Amniotic epithelial cell (primary cell): ENCODE measurements around the gene LIPG.

Source experiments
- DNase-seq: peaks from one replicate; pipeline ENCODE4 v3.0.0-alpha.2; 2010; ENCODE audit warnings: low read depth

Gene LIPG

DNA sequence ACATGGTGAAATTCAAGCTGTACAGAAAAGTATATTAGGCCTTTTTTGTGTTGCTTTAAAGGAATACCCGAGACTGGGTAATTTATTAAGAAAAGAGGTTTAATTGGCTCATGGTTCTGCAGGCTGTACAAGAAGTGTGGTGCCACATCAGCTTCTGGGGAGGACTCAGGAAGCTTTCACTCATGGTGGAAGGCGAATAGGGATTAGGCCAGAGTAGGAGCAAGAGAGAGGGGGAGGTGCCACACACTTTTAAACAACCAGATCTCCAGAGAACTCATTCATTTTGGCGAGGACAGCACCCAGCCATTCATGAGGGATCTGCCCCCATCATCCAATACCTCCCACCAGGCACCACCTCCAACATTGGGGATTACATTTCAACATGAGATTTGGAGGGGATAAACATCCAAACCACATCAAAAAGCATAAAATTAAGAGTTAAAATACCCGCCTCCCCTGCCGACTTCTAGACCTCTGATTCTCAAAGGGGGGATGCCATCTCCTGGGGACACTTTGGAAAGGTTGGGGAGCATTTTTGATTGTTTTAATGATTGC lies 15.1 kb upstream of the LIPG start:
- no peak for DNase-seq

DNA sequence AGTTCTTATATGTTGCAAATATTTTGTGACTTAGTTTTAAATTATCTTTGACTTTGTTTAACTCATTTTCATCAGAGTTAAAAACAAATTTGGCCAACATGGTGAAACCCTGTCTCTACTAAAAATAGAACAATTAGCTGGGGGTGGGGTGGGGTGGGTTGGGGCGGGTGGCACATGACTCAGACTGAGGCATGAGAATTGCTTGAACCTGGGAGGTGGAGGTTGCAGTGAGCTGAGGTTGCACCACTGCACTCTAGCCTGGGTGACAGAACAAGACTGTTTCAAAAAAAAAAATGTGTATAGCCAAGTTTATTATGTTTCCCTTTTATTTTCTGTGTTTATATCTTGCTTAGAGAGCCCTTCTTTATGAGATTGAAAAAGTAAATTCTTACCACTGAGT lies 14.2 kb upstream of the LIPG start:
- peak; percentile 55 for DNase-seq

DNA sequence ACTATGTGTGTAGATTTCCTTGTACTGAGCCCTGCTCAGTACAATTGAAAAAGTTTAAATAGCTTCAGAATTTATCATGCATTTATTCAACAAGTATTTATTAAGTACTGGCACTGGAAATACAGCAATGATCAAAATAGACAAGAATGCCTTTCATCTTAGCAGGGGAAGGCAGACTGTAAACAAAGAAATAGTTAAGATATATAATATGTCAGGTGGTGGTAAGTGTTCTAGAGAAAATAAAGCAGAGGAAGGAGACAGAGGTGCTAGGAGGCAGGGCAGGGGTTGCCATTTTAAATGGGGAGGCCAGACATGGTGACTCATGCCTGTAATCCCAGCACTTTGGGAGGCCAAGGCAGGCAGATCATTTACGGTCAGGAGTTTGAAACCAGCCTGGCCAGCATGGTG lies 13.6 kb upstream of the LIPG start:
- DNase-seq: peak; percentile 94

DNA sequence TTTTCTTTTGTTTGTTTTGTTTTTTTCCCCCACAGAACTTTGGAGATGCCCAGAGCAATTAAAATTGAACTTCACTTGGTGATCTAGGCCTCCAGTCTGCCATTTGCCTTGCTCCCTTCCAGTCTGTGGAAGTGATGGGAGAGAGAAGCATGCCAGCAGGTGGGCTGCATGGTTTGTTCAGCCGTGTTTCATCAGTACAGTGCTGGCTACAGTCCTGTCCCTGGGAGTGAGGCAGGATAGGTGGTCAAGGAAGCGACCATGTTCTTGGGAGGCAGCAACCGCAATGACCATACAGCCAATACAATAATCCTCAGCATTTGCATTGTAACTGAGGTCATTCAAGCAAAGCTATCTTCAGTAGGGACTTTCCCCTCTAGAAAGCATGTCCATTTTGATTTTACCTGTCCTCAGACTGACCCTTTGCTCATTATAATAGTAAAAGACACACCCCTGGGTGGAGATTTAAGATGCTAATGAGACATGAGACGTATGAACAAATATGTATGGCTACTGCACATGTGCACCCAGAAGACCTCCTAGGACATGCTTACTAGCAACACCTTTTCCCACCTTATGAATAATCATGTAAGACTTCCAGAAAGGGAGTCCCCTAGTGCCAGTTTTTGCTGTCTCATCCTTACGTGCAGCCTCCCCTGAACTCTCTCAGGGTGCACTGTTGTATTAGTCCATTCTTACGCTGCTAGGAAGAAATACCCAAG lies 11.1 kb upstream of the LIPG start:
- no peak for DNase-seq

DNA sequence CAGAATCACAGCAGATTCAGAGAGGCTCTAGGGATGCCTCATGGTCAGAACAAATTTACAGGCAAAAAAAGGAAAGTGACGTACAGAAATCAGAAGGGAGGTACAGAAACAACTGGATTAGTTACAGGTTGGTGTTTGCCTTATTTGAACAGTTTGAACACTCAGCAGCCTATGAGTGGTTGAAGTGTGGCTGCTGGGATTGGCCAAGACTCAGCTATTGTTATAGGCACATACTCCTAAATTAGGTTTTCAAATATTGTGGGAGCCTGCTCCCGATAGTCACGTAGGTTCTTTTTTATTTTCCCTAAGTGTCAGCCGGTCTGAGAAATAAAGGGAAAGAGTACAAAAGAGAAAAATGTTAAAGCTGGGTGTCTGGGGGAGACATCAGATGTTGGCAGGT lies 8.9 kb upstream of the LIPG start:
- DNase-seq: no peak

DNA sequence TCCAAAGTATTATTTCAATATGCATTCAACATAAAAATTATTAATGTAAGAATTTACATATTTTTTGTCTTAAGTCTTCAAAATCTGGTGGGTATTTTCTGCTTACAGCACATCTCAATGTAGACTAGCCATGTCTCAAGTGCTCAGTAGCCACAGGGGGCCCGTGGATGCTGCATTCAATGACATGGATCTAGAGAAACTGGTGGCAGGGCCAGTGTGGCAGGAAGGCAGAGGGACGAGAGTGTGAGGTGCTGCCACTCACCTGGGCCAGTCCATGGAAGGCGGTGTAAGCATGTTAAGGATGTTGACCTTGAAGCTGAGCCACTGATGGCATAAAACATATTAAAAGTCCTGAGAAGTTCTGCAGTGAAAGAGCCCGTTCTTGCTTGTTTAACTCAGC lies 6.2 kb upstream of the LIPG start:
- no peak for DNase-seq

DNA sequence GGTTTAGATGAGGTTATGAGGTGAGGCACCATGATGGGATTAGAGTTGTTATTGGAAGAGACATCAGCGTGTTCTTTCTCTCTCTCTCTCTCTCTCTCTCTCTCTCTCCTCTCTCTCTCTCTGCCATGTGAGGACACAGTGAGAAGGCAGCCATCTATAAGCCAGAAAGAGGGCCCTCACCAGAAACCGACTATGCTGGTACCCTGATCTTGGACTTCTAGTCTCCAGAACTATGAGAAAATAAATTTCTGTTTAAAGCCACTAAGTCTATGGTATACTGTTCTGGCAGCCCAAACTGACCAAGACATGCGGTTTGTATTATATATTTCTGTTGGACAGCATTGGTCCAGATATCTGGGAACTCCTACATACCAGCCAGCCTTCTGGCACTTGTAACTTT lies 3.5 kb upstream of the LIPG start:
- no peak for DNase-seq

DNA sequence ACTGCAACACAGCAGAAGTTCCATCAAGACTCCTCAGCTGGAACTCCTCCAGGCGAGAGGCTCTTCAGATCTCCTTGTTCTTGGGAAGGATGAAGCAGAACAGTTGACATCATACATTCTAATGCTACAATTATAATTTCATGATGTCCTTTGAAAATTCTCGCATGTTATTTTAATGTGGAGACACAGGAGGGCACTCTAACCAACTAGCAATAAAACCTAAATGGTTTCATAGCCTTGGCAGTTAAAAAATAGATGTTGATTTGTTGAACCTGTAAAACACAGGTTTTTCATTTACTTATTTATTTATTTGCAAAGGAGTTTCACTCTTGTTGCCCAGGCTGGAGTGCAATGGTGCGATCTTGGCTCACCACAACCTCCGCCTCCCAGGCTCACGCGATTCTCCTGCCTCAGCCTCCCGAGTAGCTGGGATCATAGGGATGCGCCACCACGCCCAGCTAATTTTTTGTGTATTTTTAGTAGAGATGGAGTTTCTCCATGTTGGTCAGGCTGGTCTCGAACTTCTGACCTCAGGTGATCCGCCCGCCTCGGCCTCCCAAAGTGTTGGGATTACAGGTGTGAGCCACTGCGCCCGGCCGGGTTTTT lies 2.4 kb upstream of the LIPG start:
- DNase-seq: peak; percentile 52

DNA sequence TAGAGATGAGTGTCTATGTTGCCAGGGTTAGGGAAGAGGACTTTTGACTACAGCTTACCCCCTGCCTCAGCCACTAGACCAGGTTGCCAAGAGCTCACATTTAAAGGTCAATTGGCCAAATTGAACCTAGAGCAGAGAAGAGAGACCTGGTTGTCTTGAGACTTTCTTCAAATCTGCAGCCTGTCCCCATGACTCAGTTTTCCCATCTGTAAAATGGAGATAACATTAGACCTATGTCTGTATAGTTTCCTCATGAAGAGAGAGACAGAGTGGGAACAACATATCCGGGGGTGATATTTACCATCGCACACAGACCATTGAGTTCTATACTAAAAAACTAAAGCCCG lies 1.6 kb upstream of the LIPG start:
- DNase-seq: no peak

DNA sequence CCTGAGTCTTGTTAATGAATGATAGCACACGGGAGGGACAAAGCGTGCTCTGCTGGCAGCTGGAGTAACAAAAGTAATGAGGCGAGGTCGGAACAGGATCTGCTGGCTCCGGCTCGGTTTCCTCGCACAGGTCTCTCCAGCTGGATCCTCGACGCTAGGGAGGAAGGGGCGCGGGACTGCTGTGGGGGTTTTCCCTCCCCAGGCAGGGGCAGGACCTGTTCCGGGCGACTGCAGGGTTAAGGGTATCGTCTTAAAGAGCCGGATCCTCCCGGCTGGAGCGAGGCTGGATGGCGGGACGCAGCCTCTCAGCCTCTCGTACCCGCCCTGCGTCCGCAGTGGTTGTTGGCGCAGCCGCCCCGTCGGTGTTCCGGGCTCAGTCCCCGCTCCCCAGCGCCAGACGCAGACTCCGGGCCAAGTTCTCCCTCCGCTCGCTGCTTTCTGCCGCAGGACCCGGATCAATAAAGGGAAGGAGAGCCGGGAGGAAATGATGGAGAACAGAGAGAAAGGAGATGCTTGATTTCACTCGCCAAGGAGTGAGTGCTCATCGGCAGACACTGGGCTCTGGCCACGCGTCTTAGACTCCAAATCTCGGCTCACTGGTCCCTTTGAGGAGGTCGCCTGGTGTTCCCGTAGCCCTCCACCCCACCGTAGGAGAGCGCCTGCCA lies 1.1 kb upstream of the LIPG start:
- no peak for DNase-seq

DNA sequence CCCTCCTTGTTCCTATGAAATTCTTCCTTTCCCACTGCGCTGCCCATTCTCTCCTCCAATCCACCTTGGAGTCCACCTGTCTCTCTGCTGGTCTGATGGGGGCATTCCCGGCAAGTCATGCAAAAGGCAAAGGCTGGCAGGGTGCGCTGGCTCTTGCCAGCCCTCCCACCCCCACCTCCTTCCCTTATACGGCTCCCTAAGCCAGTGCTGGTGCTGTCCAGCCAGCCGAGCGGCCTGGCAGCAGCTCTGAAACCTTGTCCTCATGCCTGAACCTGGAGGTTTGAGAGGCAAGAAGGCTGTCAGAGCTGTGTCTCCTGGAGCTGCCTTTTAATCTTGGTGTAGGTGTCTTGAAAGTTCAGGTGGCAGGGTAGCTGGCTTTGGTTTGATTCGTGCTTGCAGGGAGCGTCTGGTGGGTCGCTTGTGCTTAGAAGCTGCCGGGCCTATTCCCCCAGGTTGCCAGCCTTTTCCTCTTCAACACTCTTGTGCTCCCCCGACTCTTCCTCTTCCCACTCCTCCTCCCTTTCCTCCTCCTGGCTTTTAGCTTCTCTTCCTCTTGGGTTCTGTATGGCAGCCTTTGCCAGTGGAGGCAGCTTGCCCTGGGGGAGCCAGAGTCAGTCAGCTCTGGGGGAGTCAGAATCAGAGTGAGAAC lies 748 bp downstream of the LIPG start:
- DNase-seq: peak; percentile 6

DNA sequence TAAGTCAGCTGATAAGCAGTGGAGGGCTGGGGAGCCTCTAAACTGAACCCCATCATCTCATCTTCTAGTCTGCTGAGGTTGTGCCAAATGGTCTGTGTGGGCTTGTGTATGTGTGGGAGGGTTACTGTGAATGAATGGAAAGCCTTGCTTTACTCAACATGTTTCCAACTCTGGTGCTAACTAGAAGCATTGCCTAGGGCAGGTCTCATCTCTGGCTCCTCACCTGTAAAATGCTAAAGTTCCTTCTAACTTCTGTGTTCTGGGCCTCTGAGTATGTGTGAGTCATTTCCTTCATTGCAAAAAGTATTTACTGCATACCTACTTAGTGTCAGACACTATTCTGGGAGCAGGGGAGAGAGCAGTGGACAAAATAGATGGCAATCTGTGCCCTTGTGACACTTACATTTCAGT lies 1.3 kb downstream of the LIPG start:
- peak; percentile 45 for DNase-seq

DNA sequence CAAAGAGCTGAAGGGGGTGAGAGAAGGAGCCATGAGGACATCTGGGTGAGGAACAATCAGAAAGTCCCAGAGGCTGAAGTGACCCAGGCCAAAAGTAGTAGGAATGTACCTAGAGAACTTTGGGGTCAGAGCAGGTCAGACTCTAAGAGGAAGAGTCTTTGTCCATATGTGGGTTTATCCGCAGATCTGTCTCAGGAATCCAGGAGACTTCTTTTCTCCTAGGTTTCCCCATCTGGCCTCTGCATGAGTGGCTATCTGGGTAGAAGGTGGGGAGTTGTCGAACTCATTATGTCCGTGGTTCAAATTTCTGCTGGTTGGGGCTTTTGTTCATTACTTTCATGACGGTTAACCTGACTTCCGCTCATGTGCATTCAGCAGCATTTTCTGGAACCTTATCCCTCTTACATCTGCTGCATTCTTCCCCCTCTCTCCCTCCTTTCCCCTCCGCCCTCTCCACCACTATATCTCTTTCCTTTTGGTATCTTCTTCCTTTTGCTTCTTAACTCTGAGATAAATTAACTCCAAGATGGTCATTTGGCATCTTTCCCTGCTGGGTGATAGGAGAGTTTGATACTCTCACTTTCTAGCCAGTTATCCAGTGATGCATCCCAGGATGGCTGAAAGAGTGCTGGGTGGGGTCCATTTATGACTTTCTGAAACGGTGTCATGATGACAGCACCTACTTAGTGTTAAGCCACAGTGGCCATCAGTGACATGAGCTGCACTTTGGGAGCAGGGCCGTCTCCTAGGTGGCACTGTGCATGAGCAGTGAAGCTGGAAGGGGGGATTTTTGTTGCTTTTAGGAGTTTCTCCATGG lies 2.1 kb downstream of the LIPG start:
- DNase-seq: no peak

DNA sequence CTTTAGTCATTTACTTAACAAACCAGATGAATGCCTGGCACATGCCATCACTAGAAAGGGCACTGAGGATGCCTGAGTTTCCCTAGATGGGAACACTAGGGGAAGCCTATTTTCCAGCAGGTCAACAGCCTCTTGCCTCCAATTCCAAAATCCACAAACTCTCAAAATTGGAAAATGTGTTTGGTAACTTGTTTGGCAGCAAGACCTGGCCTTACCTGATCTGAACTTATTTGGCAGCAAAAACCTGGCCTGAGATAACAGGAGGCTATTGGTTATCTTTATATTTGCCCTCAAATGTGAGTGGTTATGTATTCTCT lies 2.6 kb downstream of the LIPG start:
- no peak for DNase-seq

DNA sequence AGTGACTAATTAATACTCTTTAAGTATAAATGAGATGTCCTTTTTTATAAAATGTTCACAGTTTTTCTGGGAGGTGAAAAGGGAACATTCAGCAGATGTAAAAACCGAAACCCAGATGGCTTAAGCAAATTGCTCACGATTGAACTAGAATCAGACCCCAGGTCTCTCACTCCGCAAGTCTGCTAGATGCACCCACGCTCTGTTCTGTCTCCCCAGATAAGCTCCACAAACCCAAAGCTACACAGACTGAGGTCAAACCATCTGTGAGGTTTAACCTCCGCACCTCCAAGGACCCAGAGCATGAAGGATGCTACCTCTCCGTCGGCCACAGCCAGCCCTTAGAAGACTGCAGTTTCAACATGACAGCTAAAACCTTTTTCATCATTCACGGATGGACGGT lies 3.2 kb downstream of the LIPG start:
- no peak for DNase-seq

DNA sequence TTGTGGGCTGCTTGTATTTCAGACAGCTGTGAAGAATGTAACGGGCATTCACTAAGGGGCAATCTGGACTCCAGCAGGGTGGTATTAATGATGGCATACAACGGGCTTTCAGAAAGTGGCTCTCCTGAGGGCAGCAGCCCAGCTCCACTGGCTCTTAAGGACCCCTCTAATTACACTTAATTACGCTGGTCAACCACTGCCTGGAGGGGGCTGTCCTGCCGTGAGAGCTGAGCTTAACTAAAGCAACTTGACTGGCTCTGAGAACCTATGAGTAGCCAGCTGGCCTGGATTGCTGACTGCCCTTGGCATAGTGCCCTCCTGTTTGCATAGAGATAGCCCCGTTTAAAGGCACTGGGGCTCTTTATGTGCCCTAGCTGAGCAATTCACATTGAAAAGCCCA lies 3.8 kb downstream of the LIPG start:
- peak; percentile 22 for DNase-seq

DNA sequence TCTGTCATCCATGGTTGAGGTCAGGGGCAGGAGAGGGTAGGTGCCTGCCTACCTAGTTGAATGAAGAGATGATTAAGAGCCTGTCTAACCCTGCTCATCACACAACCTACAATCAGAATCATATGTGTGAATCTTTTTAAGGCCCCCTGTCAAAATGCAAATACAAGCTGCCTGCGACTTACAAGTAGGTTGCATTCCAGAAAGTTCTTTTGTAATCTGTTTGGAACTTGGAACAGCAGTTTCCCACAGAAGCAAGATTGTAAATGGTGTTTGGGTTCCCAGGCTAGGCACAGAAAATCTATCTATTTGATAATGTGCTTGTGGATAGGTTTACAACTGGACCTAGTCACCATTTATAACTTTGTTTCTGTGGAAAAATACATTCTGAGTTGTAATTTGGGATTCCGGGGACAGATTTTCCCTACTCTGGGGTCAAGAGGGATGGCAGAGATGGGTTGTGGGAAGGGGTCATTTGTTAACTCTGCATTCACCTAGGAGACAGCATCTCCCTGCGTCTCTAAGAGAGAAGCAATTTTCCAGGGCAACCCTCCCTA lies 4.4 kb downstream of the LIPG start:
- DNase-seq: peak; percentile 20

DNA sequence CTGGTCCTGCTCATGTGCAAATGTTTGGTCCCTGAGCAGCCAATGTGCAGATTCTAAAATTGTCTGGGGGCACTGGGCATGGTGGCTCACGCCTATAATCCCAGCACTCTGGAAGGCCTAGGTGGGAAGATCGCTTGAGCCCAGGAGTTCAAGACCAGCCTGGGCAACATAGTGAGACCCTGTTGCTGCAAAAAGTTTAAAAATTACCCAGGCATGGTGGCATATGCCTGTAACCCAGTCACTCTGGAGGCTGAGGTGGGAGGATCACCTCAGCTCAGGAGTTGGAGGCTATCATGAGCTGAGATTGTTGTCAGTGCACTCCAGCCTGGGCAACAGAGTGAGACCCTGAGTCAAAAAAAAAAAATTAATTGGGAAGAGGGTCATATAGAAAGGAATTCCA lies 5.1 kb downstream of the LIPG start:
- DNase-seq: no peak

DNA sequence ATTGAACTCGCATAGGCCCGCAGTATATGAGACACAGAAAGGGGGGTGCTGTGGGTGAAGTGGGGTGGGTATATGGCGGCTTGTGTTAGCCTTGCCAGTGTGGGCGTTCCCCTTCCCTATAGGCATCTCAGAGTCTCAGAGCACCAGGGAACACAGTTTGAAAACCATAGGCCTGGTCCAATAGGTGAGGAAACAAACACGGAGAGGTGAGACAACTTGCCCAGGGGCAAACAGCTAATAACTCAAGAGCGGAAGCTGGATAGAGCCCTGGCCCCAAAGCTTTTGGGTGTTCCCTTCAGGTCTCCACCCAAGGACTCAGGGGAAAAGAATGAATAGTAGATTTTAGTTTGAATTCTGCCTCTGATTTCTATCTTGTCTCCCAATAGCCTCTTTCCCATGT lies 7.9 kb downstream of the LIPG start:
- DNase-seq: no peak

DNA sequence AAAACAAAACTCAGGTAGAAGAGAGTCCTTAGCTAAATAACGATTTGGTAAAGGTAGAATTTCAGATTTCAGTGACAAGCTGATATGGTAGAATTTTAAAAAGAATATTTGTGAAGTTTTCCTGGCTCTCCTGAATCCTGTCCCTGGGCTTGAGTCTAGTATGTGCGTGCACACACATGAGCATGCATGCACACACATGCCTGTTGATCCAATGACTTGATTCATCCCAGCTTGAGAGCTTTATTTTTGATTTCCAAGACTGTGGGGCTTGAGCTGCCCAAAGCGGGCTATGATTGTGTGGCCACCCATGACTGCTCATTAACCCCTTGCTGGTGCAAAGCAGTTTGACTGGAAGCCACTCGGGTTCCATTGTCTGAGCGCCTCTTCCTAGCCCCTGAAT lies 9.0 kb downstream of the LIPG start:
- DNase-seq: no peak

DNA sequence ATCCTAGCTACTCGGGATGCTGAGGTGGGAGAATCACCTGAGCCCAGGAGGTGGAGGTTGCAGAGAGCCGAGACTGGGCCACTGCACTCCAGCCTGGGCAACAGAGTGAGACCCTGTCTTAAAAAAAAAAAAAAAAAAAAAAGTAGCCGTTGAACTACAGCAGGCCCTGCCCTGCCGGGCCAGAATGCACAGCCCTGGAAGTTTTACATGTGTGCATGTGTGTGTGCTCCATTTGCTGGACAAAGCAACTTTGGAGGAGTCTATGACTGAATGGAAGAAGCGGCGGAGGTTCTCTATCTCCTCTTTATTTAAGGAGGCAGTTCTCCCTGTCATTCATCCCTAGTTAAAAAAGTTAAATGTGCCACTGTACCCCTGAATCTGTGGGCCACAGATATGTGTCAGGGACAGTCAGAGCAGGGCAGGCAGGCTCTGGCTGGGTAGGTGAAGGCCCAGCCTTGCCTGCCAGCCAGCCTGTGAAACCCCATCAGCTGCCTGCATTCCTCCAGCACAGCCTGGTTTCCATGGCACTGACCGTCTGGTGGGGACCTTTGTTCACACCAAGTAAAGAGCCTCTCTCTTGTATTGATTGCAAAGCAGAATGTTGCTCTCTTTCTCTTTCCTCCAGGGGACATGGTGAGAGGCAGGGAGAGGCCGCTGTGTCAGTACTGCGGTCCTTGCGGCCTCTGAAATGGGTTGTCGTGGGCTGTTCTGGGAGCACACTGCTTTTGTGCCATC lies 10.9 kb downstream of the LIPG start:
- DNase-seq: no peak
